Body of pancreas (tissue), 4 donors: ENCODE results near the gene QSOX1.

ENCODE experiments used
- CTCF ChIP-seq, 7 experiments: fragments of 450-650 bp in 4 of 7; fragments of 200-600 bp in 3 of 7; sonication (generic) in 3 of 7; IDR thresholded peaks; one replicate each; pipeline ENCODE4 v1.5.1; 2016 to 2019; ENCODE audit warnings: antibody characterized with exemption in 7 of 7
- POLR2A ChIP-seq, 3 donors: fragments of 450-650 bp; IDR thresholded peaks; one replicate each; pipeline ENCODE4 v1.6.1; 2016; ENCODE audit warnings: antibody characterized with exemption in 3 of 3, mild to moderate bottlenecking in 2 of 3

GRCh38 chr1:180183426-180183825 is 28.8 kb downstream of the QSOX1 start:
- TF ChIP-seq CTCF (IDR thresholded peaks at IDR 0.05) (no peak), POLR2A (IDR thresholded peaks at IDR 0.05) (no peak)
